Kidney (tissue), 14 donors: ENCODE results near the gene HS3ST3B1. TPM values are rescaled to one million over a fixed set of nuclear protein-coding genes. Genes with fewer than 3 reads are reported as not detected.

ENCODE experiments used
- DNase-seq, 5 donors: peaks; one replicate each; pipeline ENCODE4 v3.0.0-alpha.2; 2013 to 2020
- FAIRE-seq: peaks from 2 replicates; lab custom pipeline; 2012; peaks lifted over from hg19 to GRCh38; lab: Jason Lieb, UNC
- H3K27ac ChIP-seq, 2 donors: one replicate each; pipeline ENCODE4 v1.7.0; 2013; ENCODE audit warnings: low read depth in 2 of 2, low read length in 2 of 2, inconsistent platforms in 1 of 2
- H3K27me3 ChIP-seq: one replicate; pipeline ENCODE4 v1.7.1; 2013; ENCODE audit warnings: low read length, inconsistent platforms; ENCODE audit not compliant: control insufficient read depth, insufficient read depth
- H3K36me3 ChIP-seq, 3 donors: one replicate each; pipeline versions ENCODE4 v1.7.0 to v1.7.1; 2013; ENCODE audit warnings: low read length in 3 of 3, control low read depth in 1 of 3, inconsistent platforms in 1 of 3; ENCODE audit not compliant: insufficient read depth in 3 of 3, control insufficient read depth in 2 of 3
- H3K4me1 ChIP-seq, 3 donors: one replicate each; pipeline versions ENCODE4 v1.7.0 to v1.7.1; 2013; ENCODE audit warnings: low read length in 3 of 3, inconsistent platforms in 1 of 3, low read depth in 1 of 3; ENCODE audit not compliant: control insufficient read depth in 2 of 3, insufficient read depth in 2 of 3
- H3K4me3 ChIP-seq, 3 donors: one replicate each; pipeline versions ENCODE4 v1.7.0 to v1.8.1; 2013; ENCODE audit warnings: low read length in 3 of 3, control low read depth in 1 of 3, inconsistent platforms in 1 of 3
- H3K9ac ChIP-seq, 3 donors: one replicate each; pipeline versions ENCODE4 v1.7.0 to v1.7.1; 2013; ENCODE audit warnings: low read length in 3 of 3, control low read depth in 1 of 3, inconsistent platforms in 1 of 3
- H3K9me3 ChIP-seq, 3 donors: one replicate each; pipeline versions ENCODE4 v1.7.0 to v1.7.1; 2013; ENCODE audit warnings: low read length in 3 of 3, control low read depth in 1 of 3, inconsistent platforms in 1 of 3; ENCODE audit not compliant: control insufficient read depth in 2 of 3, insufficient read depth in 1 of 3
- CTCF ChIP-seq: IDR thresholded peaks from 3 replicates; pipeline ENCODE4 v1.5.1; 2012; ENCODE audit warnings: mild to moderate bottlenecking, moderate library complexity, borderline replicate concordance; ENCODE audit not compliant: insufficient read depth; ENCODE audit errors: extremely low read depth
- intact Hi-C: fragments of 100-400 bp; cut with DNase I; formaldehyde crosslinking; loops from one replicate; pipeline ENCODE4 v1.11.1; 2022
- polyA plus RNA-seq: library from polyadenylated mRNA; stranded (reverse); fragments of 350-450 nt; fragmentation: Illumina TruSeq; extraction: RNeasy Lipid Tissue Mini Kit (QIAGEN cat#74804); gene quantifications from one replicate; pipeline ENCODE4 v1.2.3, GENCODE V29; 2014; ENCODE audit warnings: low read depth, low replicate concordance; ENCODE audit not compliant: insufficient read depth
- total RNA-seq: library from RNA; stranded (reverse); fragmentation: NEBNext Ultra II Directional; extraction: Animal tissue kit (Norgen Biotek cat#: 25700); gene quantifications from one replicate; pipeline ENCODE4 v1.2.1, GENCODE V29; 2021
- donor health status: control.
- donor health status: control.
- donor health status: control.
- donor health status: control.
- donor health status: control.
- donor health status: DM: yes; HTN: yes; CAD: no.
- donor health status: Normal renal cell carcinoma (clear cell type).

Gene HS3ST3B1
- total and polyA plus RNA-seq, 2 donors from 2014 or later: 4.8 to 5.3 TPM

GRCh38 chr17:14372461-14372860 is 71.6 kb downstream of the HS3ST3B1 start:
- no peaks in the 10 kb centered on the region for H3K4me1 ChIP-seq

GRCh38 chr17:14372905-14373613 is 72.2 kb downstream of the HS3ST3B1 start:
- H3K27ac ChIP-seq: no peak overlapping the region
- no peaks in the 10 kb centered on the region for H3K36me3 ChIP-seq
- FAIRE-seq (no peak), DNase-seq (peak in 3 of 5 donors; percentile 25 to 39 (median 31))
- no peaks in the 10 kb centered on the region for H3K4me1 ChIP-seq
- no peaks in the 10 kb centered on the region for H3K9me3 ChIP-seq
- intact Hi-C loops: no loop called here
- H3K4me3 ChIP-seq: no peak overlapping the region
- no peak overlapping the region for H3K9ac ChIP-seq
- no peaks in the 10 kb centered on the region for H3K27me3 ChIP-seq
- TF ChIP-seq CTCF: no peak

More at GRCh38 chr17:14372461-14372860, 71.6 kb downstream of the HS3ST3B1 start:
- H3K27ac ChIP-seq: no peak overlapping the region
- FAIRE-seq: no peak
- H3K9ac ChIP-seq: no peak overlapping the region
- TF ChIP-seq CTCF: no peak
- intact Hi-C loops: no loop called here
- no peaks in the 10 kb centered on the region for H3K36me3 ChIP-seq
- no peaks in the 10 kb centered on the region for H3K9me3 ChIP-seq
- H3K4me3 ChIP-seq: no peak overlapping the region
- no peak for DNase-seq
- no peaks in the 10 kb centered on the region for H3K27me3 ChIP-seq

GRCh38 chr17:14373614-14374259 is 72.9 kb downstream of the HS3ST3B1 start:
- DNase-seq (no peak), FAIRE-seq (no peak)
- Histone ChIP-seq H3K9me3 (no peaks in the 10 kb centered on the region), H3K4me1 (no peaks in the 10 kb centered on the region), H3K36me3 (no peaks in the 10 kb centered on the region), H3K27me3 (no peaks in the 10 kb centered on the region), H3K27ac (no peak overlapping the region), H3K4me3 (no peak overlapping the region), H3K9ac (no peak overlapping the region)
- TF ChIP-seq CTCF: no peak
- intact Hi-C loops: no loop called here
